Limb (tissue), 2 donors: ENCODE measurements around the gene CCDC112.

ENCODE experiments used
- DNase-seq, 2 donors: peaks; one replicate each; pipeline ENCODE4 v3.0.0-alpha.2; 2016; ENCODE audit errors: extremely low spot score in 2 of 2

CCDC112 gene

GRCh38 chr5:115319007-115319406, 22.6 kb upstream of the CCDC112 start:
- no peak for DNase-seq

GRCh38 chr5:115317736-115318135, 21.3 kb upstream of the CCDC112 start:
- DNase-seq = no peak

GRCh38 chr5:115317320-115317719, 20.9 kb upstream of the CCDC112 start:
- no peak for DNase-seq

GRCh38 chr5:115313632-115314031, 17.2 kb upstream of the CCDC112 start:
- DNase-seq = no peak

- no peak for DNase-seq
These were observed 16.6 kb upstream of the CCDC112 start for GRCh38 chr5:115313052-115313451.

- DNase-seq = peak in 1 of 2 donors; percentile 62
These were observed 13.4 kb upstream of the CCDC112 start for GRCh38 chr5:115309751-115310370.

GRCh38 chr5:115308815-115309214, 12.4 kb upstream of the CCDC112 start:
- DNase-seq = no peak

- no peak for DNase-seq
These were observed 9.6 kb upstream of the CCDC112 start for GRCh38 chr5:115306011-115306536.

GRCh38 chr5:115304496-115304895, 8.0 kb upstream of the CCDC112 start:
- no peak for DNase-seq

- no peak for DNase-seq
These were observed 2.4 kb upstream of the CCDC112 start for GRCh38 chr5:115298811-115299210.

GRCh38 chr5:115297031-115297430, 577 bp upstream of the CCDC112 start:
- no peak for DNase-seq

GRCh38 chr5:115295777-115296123, 704 bp downstream of the CCDC112 start:
- DNase-seq = no peak

- no peak for DNase-seq
These were observed 5.1 kb downstream of the CCDC112 start for GRCh38 chr5:115291397-115291796.

- DNase-seq = no peak
These were observed 7.3 kb downstream of the CCDC112 start for GRCh38 chr5:115289104-115289503.

GRCh38 chr5:115284021-115284420, 12.4 kb downstream of the CCDC112 start:
- DNase-seq = no peak

GRCh38 chr5:115282131-115282530, 14.3 kb downstream of the CCDC112 start:
- no peak for DNase-seq

GRCh38 chr5:115274584-115274983, 21.9 kb downstream of the CCDC112 start:
- DNase-seq = no peak

GRCh38 chr5:115272297-115272958, 24.0 kb downstream of the CCDC112 start:
- DNase-seq = no peak

- DNase-seq = no peak
These were observed 25.0 kb downstream of the CCDC112 start for GRCh38 chr5:115271295-115272050.

GRCh38 chr5:115267617-115268016, 28.8 kb downstream of the CCDC112 start:
- DNase-seq = no peak

- no peak for DNase-seq
These were observed 31.2 kb downstream of the CCDC112 start for GRCh38 chr5:115265220-115265619.

GRCh38 chr5:115264786-115265185, 31.7 kb downstream of the CCDC112 start:
- DNase-seq = no peak

- DNase-seq = no peak
These were observed 33.4 kb downstream of the CCDC112 start for GRCh38 chr5:115263078-115263380.
